GM12878 (cell line): ENCODE data around the gene SMPD1. TPM values are rescaled to one million over a fixed set of nuclear protein-coding genes. Genes with fewer than 3 reads are reported as not detected.

Experiments
- ATAC-seq: fragments of 200-7000 bp; cut with Tn5 transposase; 3 replicates; pipeline ENCODE4 v1.9.1; 2020; ENCODE audit warnings: mild to moderate bottlenecking, moderate library complexity
- BruUV-seq: library from RNA; stranded (reverse); fragments of 400-500 nt; replicated peaks from 2 replicates; lab custom pipeline; 2021; lab: Mats Ljungman, UMichigan
- CTCF ChIA-PET: fragments of 300-600 bp; sonication (Branson Sonifier 250); formaldehyde crosslinking; extraction: SDS; loops from one replicate; lab custom pipeline; 2021; ENCODE audit warnings: inconsistent platforms; lab: Yijun Ruan, JAX
- POLR2A ChIA-PET: fragments of 350-600 bp; formaldehyde crosslinking; extraction: SDS; loops from one replicate; lab custom pipeline; 2021; ENCODE audit warnings: inconsistent platforms; lab: Charles Lee
- RAD21 ChIA-PET: fragments of 300-600 bp; sonication (Branson Sonifier 250); formaldehyde crosslinking; loops from one replicate; lab custom pipeline; 2023; ENCODE audit warnings: antibody characterized with exemption; ENCODE audit not compliant: unreplicated experiment; lab: Charles Lee
- SMC1A ChIA-PET: fragments of 300-600 bp; sonication (Branson Sonifier 250); formaldehyde crosslinking; loops from one replicate; lab custom pipeline; 2023; ENCODE audit not compliant: unreplicated experiment, uncharacterized antibody; lab: Charles Lee
- DNase-seq: peaks from one replicate; pipeline ENCODE4 v3.0.0-alpha.2; 2011; ENCODE audit warnings: low read depth, low spot score
- FAIRE-seq: peaks from 3 replicates; lab custom pipeline; 2011; peaks lifted over from hg19 to GRCh38; lab: Jason Lieb, UNC
- H2AFZ ChIP-seq: 2 replicates; pipeline ENCODE4 v1.6.0; 2011; ENCODE audit warnings: low read depth, low read length, control low read depth; ENCODE audit not compliant: control insufficient read depth
- H3K27ac ChIP-seq: 2 replicates; pipeline ENCODE4 v1.5.1; 2011; ENCODE audit warnings: control low read depth; ENCODE audit not compliant: control insufficient read depth, insufficient read depth
- H3K27me3 ChIP-seq, 2 experiments: replicated peaks in 1 of 2; 2 replicates each; pipeline versions ENCODE4 v1.6.0 to v1.6.1; 2011; ENCODE audit warnings: low read length in 1 of 2; ENCODE audit not compliant: control insufficient read depth in 2 of 2, insufficient read depth in 2 of 2
- H3K36me3 ChIP-seq, 2 experiments: 2 replicates each; pipeline ENCODE4 v1.5.1; 2011; ENCODE audit warnings: low read length in 1 of 2; ENCODE audit not compliant: control insufficient read depth in 2 of 2, insufficient read depth in 2 of 2
- H3K4me1 ChIP-seq: 2 replicates; pipeline ENCODE4 v1.6.1; 2011; ENCODE audit warnings: mild to moderate bottlenecking, low read length, moderate library complexity, mixed read lengths; ENCODE audit not compliant: control insufficient read depth, insufficient read depth
- H3K4me2 ChIP-seq: 2 replicates; pipeline ENCODE4 v1.6.0; 2011; ENCODE audit warnings: control low read depth; ENCODE audit not compliant: control insufficient read depth, insufficient read depth
- H3K4me3 ChIP-seq: fragments of 200-600 bp; sonication (generic); 2 replicates; pipeline ENCODE4 v1.5.1; 2016
- H3K79me2 ChIP-seq: 2 replicates; pipeline ENCODE4 v1.6.0; 2011; ENCODE audit warnings: low read length; ENCODE audit not compliant: control insufficient read depth, insufficient read depth
- H3K9ac ChIP-seq: 2 replicates; pipeline ENCODE4 v1.8.0; 2011; ENCODE audit warnings: low read length, control low read depth, mixed read lengths; ENCODE audit not compliant: control insufficient read depth, insufficient read depth
- H3K9me3 ChIP-seq: replicated peaks from 3 replicates; pipeline ENCODE4 v1.5.1; 2011; ENCODE audit warnings: mild to moderate bottlenecking, low read length; ENCODE audit not compliant: control insufficient read depth, insufficient read depth
- H4K20me1 ChIP-seq: 2 replicates; pipeline ENCODE4 v1.6.0; 2011; ENCODE audit not compliant: control insufficient read depth, insufficient read depth
- BCLAF1 ChIP-seq: fragments of 450-650 bp; IDR thresholded peaks from 2 replicates; pipeline ENCODE4 v1.6.1; 2017; ENCODE audit warnings: antibody characterized with exemption, mild to moderate bottlenecking, moderate library complexity
- BRCA1 ChIP-seq: IDR thresholded peaks from 2 replicates; pipeline ENCODE4 v1.6.1; 2011; ENCODE audit warnings: low read depth, low read length, improper control_type of control experiment
- CHD1 ChIP-seq: IDR thresholded peaks from 2 replicates; pipeline ENCODE4 v1.6.1; 2012; ENCODE audit warnings: low read depth, low read length, improper control_type of control experiment
- CREM ChIP-seq: IDR thresholded peaks from 2 replicates; pipeline ENCODE4 v1.6.1; 2014; ENCODE audit warnings: antibody characterized with exemption, low read depth
- EED ChIP-seq: sonication (generic); IDR thresholded peaks from 2 replicates; pipeline ENCODE4 v1.6.1; 2016; ENCODE audit warnings: antibody characterized with exemption, low read depth
- EZH2 ChIP-seq: IDR thresholded peaks from 2 replicates; pipeline ENCODE4 v1.6.1; 2012; ENCODE audit warnings: low read depth, mild to moderate bottlenecking, control low read depth, inconsistent platforms, low read length, borderline replicate concordance; ENCODE audit not compliant: control insufficient read depth
- GATAD2B ChIP-seq: fragments of 450-650 bp; conservative IDR thresholded peaks from 2 replicates; pipeline ENCODE4 v1.6.1; 2017; ENCODE audit warnings: low read depth, mild to moderate bottlenecking, moderate library complexity
- HDAC6 ChIP-seq: fragments of 200-600 bp; sonication (generic); IDR thresholded peaks from one replicate; pipeline ENCODE4 v1.8.0; 2017; ENCODE audit warnings: antibody characterized with exemption; ENCODE audit not compliant: unreplicated experiment
- MAX ChIP-seq: IDR thresholded peaks from 2 replicates; pipeline ENCODE4 v1.6.1; 2012; ENCODE audit warnings: low read depth, low read length, improper control_type of control experiment
- MXI1 ChIP-seq: fragments of 150-350 bp; IDR thresholded peaks from 2 replicates; pipeline ENCODE4 v1.6.1; 2011; ENCODE audit warnings: low read depth, mild to moderate bottlenecking, inconsistent platforms, low read length, improper control_type of control experiment
- MYC ChIP-seq: IDR thresholded peaks from 2 replicates; pipeline ENCODE4 v1.6.1; 2011; ENCODE audit warnings: mild to moderate bottlenecking, low read length, moderate library complexity, inconsistent platforms; ENCODE audit not compliant: insufficient read depth, insufficient replicate concordance, insufficient read length, severe bottlenecking
- NFYB ChIP-seq: IDR thresholded peaks from 2 replicates; pipeline ENCODE4 v1.6.1; 2011; ENCODE audit warnings: low read depth, mild to moderate bottlenecking, low read length, improper control_type of control experiment, moderate library complexity; ENCODE audit not compliant: insufficient read depth
- RELA ChIP-seq: fragments of 450-650 bp; IDR thresholded peaks from 2 replicates; pipeline ENCODE4 v1.8.0; 2014; ENCODE audit warnings: borderline replicate concordance; ENCODE audit not compliant: partially characterized antibody
- SREBF1 ChIP-seq: IDR thresholded peaks from 2 replicates; pipeline ENCODE4 v1.6.1; 2012; ENCODE audit warnings: mild to moderate bottlenecking, low read length
- STAT1 ChIP-seq: fragments of 450-650 bp; conservative IDR thresholded peaks from 2 replicates; pipeline ENCODE4 v1.6.1; 2014; ENCODE audit warnings: antibody characterized with exemption, mild to moderate bottlenecking
- TCF3 ChIP-seq: IDR thresholded peaks from 2 replicates; pipeline ENCODE4 v1.6.1; 2012; ENCODE audit warnings: low read depth, mild to moderate bottlenecking, low read length, borderline replicate concordance; ENCODE audit not compliant: insufficient read depth
- TCF7 ChIP-seq: IDR thresholded peaks from 2 replicates; pipeline ENCODE4 v1.6.1; 2014; ENCODE audit warnings: antibody characterized with exemption, borderline replicate concordance
- ZNF274 ChIP-seq: IDR thresholded peaks from one replicate; pipeline ENCODE4 v1.8.0; 2011; ENCODE audit not compliant: insufficient read length, insufficient read depth
- WGBS: methylation state at CpG from one replicate; pipeline ENCODE4 v1.1.6; 2016; ENCODE audit warnings: low lambda C conversion rate; ENCODE audit not compliant: insufficient replicate concordance, insufficient coverage; ENCODE audit errors: missing lambda C conversion rate; 5-methylcytosine and 5-hydroxymethylcytosine counted together
- in situ Hi-C: fragments of 300-500 bp; cut with MboI; formaldehyde crosslinking; loops from 9 replicates; pipeline ENCODE4 v1.14.3; 2018; ENCODE audit warnings: mixed read lengths
- intact Hi-C: fragments of 100-400 bp; cut with micrococcal nuclease; formaldehyde crosslinking; loops from one replicate; pipeline ENCODE4 v1.14.2; 2022; ENCODE audit not compliant: unreplicated experiment
- polyA plus RNA-seq, 11 experiments: library from polyadenylated mRNA; depleted of rRNA in 4 of 11; unstranded in 6 of 11; stranded (reverse) in 5 of 11; fragments of >200 nt; fragmentation: Nextera tagmentation in 4 of 11; fragmentation: Illumina TruSeq in 1 of 11; extraction: Ambion mirVana in 4 of 11; extraction: Trizol in 1 of 11; gene quantifications; 1 replicate in 1 of 11; 2 replicates in 10 of 11; pipeline versions ENCODE4 v1.2.1 to v1.2.3, GENCODE V29; 2011 to 2016; ENCODE audit warnings: inconsistent platforms in 2 of 11, missing spikeins in 2 of 11, low read depth in 1 of 11
- total RNA-seq, 4 experiments: library from RNA; depleted of rRNA in 3 of 4; stranded (reverse); fragments of >200 nt in 3 of 4; fragmentation: Illumina TruSeq in 1 of 4; extraction: Trizol in 1 of 4; gene quantifications; 2 replicates each; pipeline versions ENCODE4 v1.2.1 to v1.2.3, GENCODE V29; 2013 to 2021

Gene SMPD1
- total and polyA plus RNA-seq, 10 of the 15 experiments (the other 5 are each of a cell fraction or from before 2014, with no cell fraction given) = 1.4 to 13.7 (median 6.2) TPM

- POLR2A ChIA-PET = interaction anchor here (0.6 to 1.7 kb wide), 7 partner anchors 9 to 305 kb away, joined by 3 to 7 read pairs (median 5); partner anchors contain the start of genes MRPL17 and SMPD1
- no peak overlapping the region for H3K4me2 ChIP-seq
- CTCF ChIA-PET = interaction anchor here (0.7 to 14.2 kb wide), 91 partner anchors 9 to 765 kb away, joined by 3 to 560 read pairs (median 5); partner anchors contain the start of genes APBB1, ARFIP2, DNHD1 and HPX
- in situ Hi-C loops (no loop called here), intact Hi-C loops (no loop called here)
- no peak for DNase-seq
- H3K36me3 ChIP-seq = no peaks in the 10 kb centered on the region
- no peak for TF ChIP-seq GATAD2B
- no peak for TF ChIP-seq TCF7
- no peak for TF ChIP-seq MXI1
- TF ChIP-seq RELA = no peak
- no peak for TF ChIP-seq BRCA1
- no peak for TF ChIP-seq MYC
- TF ChIP-seq BCLAF1 = no peak
- no peak for TF ChIP-seq STAT1
- no peak for TF ChIP-seq CHD1
- no peak for TF ChIP-seq ZNF274
- TF ChIP-seq SREBF1 = no peak
- TF ChIP-seq EED = no peak
- TF ChIP-seq MAX = no peak
- TF ChIP-seq NFYB = no peak
- TF ChIP-seq TCF3 = no peak
- TF ChIP-seq HDAC6 = no peak
- TF ChIP-seq CREM = no peak
- TF ChIP-seq EZH2 = no peak
- no TSS peak for BruUV-seq
- no peaks in the 10 kb centered on the region for H3K9me3 ChIP-seq
- SMC1A ChIA-PET = interaction anchor here (0.6 to 9.5 kb wide), 49 partner anchors 10 to 359 kb away, joined by 3 to 293 read pairs (median 7); partner anchors contain the start of genes APBB1, ARFIP2, HPX and MRPL17
- peaks cover 6% of the 10 kb centered on the region; the same call in 1 of the 2 replicates for H3K4me1 ChIP-seq
- no peak overlapping the region for H3K27ac ChIP-seq
- RAD21 ChIA-PET = interaction anchor here (0.6 to 9.5 kb wide), 56 partner anchors 10 to 380 kb away, joined by 3 to 305 read pairs (median 4); partner anchors contain the start of genes ARFIP2, CAVIN3, HPX and ILK
- H4K20me1 ChIP-seq = no peaks in the 10 kb centered on the region
- H3K27me3 ChIP-seq = no peaks in the 10 kb centered on the region
- 93% methylated on average over 5 of the region's 5 CpGs for WGBS
- no peak for ATAC-seq
- peak overlapping the region; percentile 76; the same call in 1 of the 2 replicates for H2AFZ ChIP-seq
- FAIRE-seq = no peak
- H3K79me2 ChIP-seq = no peaks in the 10 kb centered on the region
- H3K9ac ChIP-seq = no peak overlapping the region
- no peak overlapping the region for H3K4me3 ChIP-seq
These were observed 11.7 kb upstream of the SMPD1 start for GRCh38 chr11:6378640-6378989.
